Ishikawa (cell line): ENCODE results near the gene SMARCA4.

Experiments used
- CEBPB ChIP-seq: IDR thresholded peaks from 2 replicates; pipeline ENCODE4 v1.6.1; 2012
- CREB1 ChIP-seq: IDR thresholded peaks from 2 replicates; pipeline ENCODE4 v1.6.1; 2012; ENCODE audit warnings: low read depth
- EGR1 ChIP-seq: IDR thresholded peaks from 2 replicates; pipeline ENCODE4 v1.6.1; 2012
- EP300 ChIP-seq: IDR thresholded peaks from 2 replicates; pipeline ENCODE4 v1.6.1; 2012; ENCODE audit warnings: borderline replicate concordance
- FOXM1 ChIP-seq: IDR thresholded peaks from 2 replicates; pipeline ENCODE4 v1.6.1; 2012; ENCODE audit warnings: low read depth, borderline replicate concordance
- NFIC ChIP-seq: IDR thresholded peaks from 2 replicates; pipeline ENCODE4 v1.6.1; 2012
- RAD21 ChIP-seq: IDR thresholded peaks from 2 replicates; pipeline ENCODE4 v1.6.1; 2012; ENCODE audit warnings: low read depth
- REST ChIP-seq: IDR thresholded peaks from 2 replicates; pipeline ENCODE4 v1.6.1; 2012; ENCODE audit warnings: low read depth, mild to moderate bottlenecking
- TAF1 ChIP-seq: IDR thresholded peaks from 2 replicates; pipeline ENCODE4 v1.6.1; 2012; ENCODE audit warnings: low read depth, mild to moderate bottlenecking
- TCF12 ChIP-seq: IDR thresholded peaks from 2 replicates; pipeline ENCODE4 v1.6.1; 2012; ENCODE audit warnings: low read depth
- TEAD4 ChIP-seq: IDR thresholded peaks from 2 replicates; pipeline ENCODE4 v1.6.1; 2012
- YY1 ChIP-seq: IDR thresholded peaks from 2 replicates; pipeline ENCODE4 v1.6.1; 2012; ENCODE audit warnings: low read depth
- ZBTB7A ChIP-seq: IDR thresholded peaks from 2 replicates; pipeline ENCODE4 v1.6.1; 2012; ENCODE audit warnings: low read depth
- TF ChIP-seq, protein P1 (sequence below): IDR thresholded peaks from 2 replicates; pipeline ENCODE4 v1.6.1; 2012
- TF ChIP-seq, protein P2 (sequence below): IDR thresholded peaks from 2 replicates; pipeline ENCODE4 v1.6.1; 2012

Gene SMARCA4

DNA sequence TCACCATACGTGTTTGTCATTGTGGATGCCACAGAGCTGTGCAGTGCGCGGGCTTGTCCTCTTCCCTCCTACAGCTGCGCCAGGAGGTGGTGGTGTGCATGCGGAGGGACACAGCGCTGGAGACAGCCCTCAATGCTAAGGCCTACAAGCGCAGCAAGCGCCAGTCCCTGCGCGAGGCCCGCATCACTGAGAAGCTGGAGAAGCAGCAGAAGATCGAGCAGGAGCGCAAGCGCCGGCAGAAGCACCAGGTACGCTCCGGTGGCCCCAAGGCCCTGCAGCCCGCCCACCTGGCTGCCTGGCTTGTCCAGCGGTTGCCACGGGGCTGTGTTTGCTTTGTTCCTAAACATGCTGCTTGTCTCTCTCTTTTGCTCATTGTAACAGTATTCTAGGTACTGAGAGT lies 30.2 kb downstream of the SMARCA4 start:
- no peak for TF ChIP-seq CEBPB
- TF ChIP-seq, protein P1, sequence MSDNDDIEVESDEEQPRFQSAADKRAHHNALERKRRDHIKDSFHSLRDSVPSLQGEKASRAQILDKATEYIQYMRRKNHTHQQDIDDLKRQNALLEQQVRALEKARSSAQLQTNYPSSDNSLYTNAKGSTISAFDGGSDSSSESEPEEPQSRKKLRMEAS: no peak
- no peak for TF ChIP-seq TCF12
- no peak for TF ChIP-seq TEAD4
- TF ChIP-seq CREB1: no peak
- no peak for TF ChIP-seq EGR1
- no peak for TF ChIP-seq REST
- TF ChIP-seq ZBTB7A: no peak
- no peak for TF ChIP-seq NFIC
- no peak for TF ChIP-seq FOXM1
- TF ChIP-seq, protein P2, sequence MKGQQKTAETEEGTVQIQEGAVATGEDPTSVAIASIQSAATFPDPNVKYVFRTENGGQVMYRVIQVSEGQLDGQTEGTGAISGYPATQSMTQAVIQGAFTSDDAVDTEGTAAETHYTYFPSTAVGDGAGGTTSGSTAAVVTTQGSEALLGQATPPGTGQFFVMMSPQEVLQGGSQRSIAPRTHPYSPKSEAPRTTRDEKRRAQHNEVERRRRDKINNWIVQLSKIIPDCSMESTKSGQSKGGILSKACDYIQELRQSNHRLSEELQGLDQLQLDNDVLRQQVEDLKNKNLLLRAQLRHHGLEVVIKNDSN: no peak
- TF ChIP-seq RAD21: no peak
- no peak for TF ChIP-seq YY1
- no peak for TF ChIP-seq EP300
- no peak for TF ChIP-seq TAF1

GRCh38 chr19:10991521-10992081 lies 30.8 kb downstream of the SMARCA4 start:
- TF ChIP-seq TEAD4 (no peak), CREB1 (no peak), NFIC (no peak), CEBPB (no peak), RAD21 (no peak), ZBTB7A (no peak), YY1 (no peak), FOXM1 (no peak), REST (no peak), EP300 (no peak), EGR1 (no peak), TCF12 (no peak), TAF1 (no peak)
- TF ChIP-seq, protein P1: no peak
- TF ChIP-seq, protein P2: no peak

DNA sequence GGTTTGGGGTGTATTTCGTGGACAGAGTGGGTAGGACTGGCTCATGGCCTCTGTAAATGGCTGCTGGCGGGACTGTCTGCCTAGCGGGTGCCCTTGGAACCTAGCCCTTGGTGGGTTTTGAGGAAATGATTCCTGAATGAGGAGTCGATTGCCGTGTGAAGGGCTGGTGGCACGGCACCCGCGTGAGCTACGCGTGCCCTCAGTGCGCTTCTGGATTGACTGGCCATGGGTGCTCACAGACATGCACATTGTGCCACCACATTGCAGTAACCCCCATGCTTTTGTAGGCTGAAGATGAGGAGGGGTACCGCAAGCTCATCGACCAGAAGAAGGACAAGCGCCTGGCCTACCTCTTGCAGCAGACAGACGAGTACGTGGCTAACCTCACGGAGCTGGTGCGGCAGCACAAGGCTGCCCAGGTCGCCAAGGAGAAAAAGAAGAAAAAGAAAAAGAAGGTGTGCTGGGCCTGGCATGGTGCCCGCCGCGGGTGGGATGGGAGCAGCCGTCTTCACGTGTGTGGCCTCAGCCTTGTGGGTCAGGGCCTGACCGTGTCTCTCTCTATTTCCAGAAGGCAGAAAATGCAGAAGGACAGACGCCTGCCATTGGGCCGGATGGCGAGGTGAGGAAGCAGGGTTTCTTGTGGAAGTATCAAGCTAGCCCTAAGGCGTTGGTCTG lies 35.2 kb downstream of the SMARCA4 start:
- TF ChIP-seq CREB1: no peak
- TF ChIP-seq TAF1: no peak
- TF ChIP-seq, protein P2: no peak
- TF ChIP-seq ZBTB7A: no peak
- TF ChIP-seq EGR1: no peak
- no peak for TF ChIP-seq REST
- TF ChIP-seq RAD21: no peak
- TF ChIP-seq TEAD4: no peak
- no peak for TF ChIP-seq TCF12
- no peak for TF ChIP-seq FOXM1
- TF ChIP-seq, protein P1: no peak
- no peak for TF ChIP-seq EP300
- TF ChIP-seq YY1: no peak
- no peak for TF ChIP-seq NFIC
- no peak for TF ChIP-seq CEBPB
